ENCODE measurements around the gene MRPL53.
"Not testable (repeated sequence)": the region's sequence is repeated elsewhere in the genome, so short reads cannot be mapped to it uniquely, and the experiment has no call there.

Gene MRPL53

DNA sequence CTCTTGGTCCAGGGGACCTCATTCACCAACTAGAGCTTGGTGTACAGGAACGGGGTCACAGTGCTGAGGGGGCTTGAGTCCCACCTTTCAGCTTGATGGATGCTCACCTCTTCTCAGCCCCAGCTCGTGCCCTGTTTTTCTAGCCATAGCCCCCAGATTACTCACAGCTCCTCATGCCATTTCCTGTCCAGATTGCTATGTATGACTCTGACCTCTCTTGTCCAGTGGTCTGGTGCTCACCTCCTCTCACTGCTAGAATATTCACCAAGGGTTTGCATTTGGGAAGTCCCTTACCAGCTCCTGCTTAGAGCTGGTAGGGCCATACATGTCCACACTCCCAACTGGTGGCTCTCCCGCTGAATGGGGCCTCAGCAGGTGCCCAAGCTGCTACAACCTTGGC is 21.1 kb upstream of the MRPL53 start:
- no peak for DNase-seq (ENCODE audit: low read depth, low spot score)
- TF ChIP-seq SUZ12 (IDR thresholded peaks at IDR 0.05; ENCODE audit: extremely low read depth, insufficient read depth, insufficient read length) (no peak), YY1 (IDR thresholded peaks at IDR 0.05; ENCODE audit: insufficient read depth, insufficient read length) (no peak), ZNF274 (IDR thresholded peaks at IDR 0.05; ENCODE audit: low read depth, low read length) (no peak)
- Histone ChIP-seq H3K9ac (ENCODE audit: insufficient read length, low read depth) (no peak overlapping the region), H3K27me3 (ENCODE audit: insufficient read depth, insufficient read length) (peaks cover 34% of the 10 kb centered on the region), H3K4me3 (ENCODE audit: insufficient read length, low read depth) (no peak overlapping the region), H3K36me3 (ENCODE audit: insufficient read depth, insufficient read length, low read length) (peaks cover 49% of the 10 kb centered on the region), H3K4me1 (ENCODE audit: insufficient read depth, insufficient read length) (peaks cover 5% of the 10 kb centered on the region), H3K9me3 (ENCODE audit: insufficient read depth, low read length) (no peaks in the 10 kb centered on the region)

DNA sequence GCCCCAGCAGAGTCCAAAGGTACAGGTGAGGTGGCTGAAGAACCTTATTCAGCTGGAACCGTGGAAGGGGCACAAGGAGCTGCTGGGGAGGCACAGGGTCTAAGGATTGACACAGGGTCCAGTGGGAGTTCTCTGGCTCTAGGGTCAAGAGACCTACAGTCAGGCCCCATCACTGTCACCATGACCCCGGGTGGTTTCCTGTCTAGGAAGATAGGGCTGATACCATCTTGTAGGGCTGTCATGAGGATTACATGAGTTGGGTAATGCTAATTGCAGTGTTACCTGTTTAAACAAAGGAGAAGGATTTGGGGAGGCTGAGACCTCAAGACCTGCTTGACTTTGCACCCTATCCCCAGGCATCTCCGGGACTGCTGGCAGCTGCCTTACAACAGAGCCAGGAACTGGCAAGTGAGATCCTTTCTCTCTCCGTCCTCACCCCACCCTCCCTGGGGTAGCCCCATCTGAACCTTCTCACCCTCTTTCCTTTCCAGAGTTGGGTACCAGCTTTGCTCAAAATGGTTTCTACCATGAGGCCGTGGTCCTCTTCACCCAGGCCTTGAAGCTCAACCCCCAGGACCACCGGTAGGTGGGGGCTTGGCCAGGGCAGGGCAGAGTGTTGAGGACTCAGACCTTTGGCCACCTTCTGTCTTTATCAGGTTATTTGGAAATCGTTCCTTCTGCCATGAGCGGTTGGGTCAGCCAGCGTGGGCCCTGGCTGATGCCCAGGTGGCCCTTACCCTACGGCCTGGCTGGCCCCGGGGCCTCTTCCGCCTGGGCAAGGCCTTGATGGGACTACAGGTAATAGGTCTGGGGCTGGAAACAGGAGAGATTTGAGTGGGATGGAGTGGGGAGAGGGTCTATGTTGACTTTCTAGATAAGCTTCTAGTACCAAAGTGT is 19.4 kb upstream of the MRPL53 start:
- no peaks in the 10 kb centered on the region for H3K4me1 ChIP-seq (ENCODE audit: insufficient read depth, insufficient read length)
- peaks cover 49% of the 10 kb centered on the region for H3K36me3 ChIP-seq (ENCODE audit: insufficient read depth, insufficient read length, low read length)

GRCh38 chr2:74489906-74490305 is 17.4 kb upstream of the MRPL53 start:
- no peak for DNase-seq (ENCODE audit: low read depth, low spot score)
- no peaks in the 10 kb centered on the region for H3K9me3 ChIP-seq (ENCODE audit: insufficient read depth, low read length)
- no peaks in the 10 kb centered on the region for H3K27me3 ChIP-seq (ENCODE audit: insufficient read depth, insufficient read length)
- TF ChIP-seq SUZ12 (IDR thresholded peaks at IDR 0.05; ENCODE audit: extremely low read depth, insufficient read depth, insufficient read length), result no peak
- TF ChIP-seq YY1 (IDR thresholded peaks at IDR 0.05; ENCODE audit: insufficient read depth, insufficient read length), result no peak
- no peak for TF ChIP-seq ZNF274 (IDR thresholded peaks at IDR 0.05; ENCODE audit: low read depth, low read length)
- no peaks in the 10 kb centered on the region for H3K4me1 ChIP-seq (ENCODE audit: insufficient read depth, insufficient read length)
- no peak overlapping the region for H3K9ac ChIP-seq (ENCODE audit: insufficient read length, low read depth)
- peaks cover 52% of the 10 kb centered on the region for H3K36me3 ChIP-seq (ENCODE audit: insufficient read depth, insufficient read length, low read length)
- no peak overlapping the region for H3K4me3 ChIP-seq (ENCODE audit: insufficient read length, low read depth)

More for the DNA sequence above, 19.4 kb upstream of the MRPL53 start:
- TF ChIP-seq YY1 (IDR thresholded peaks at IDR 0.05; ENCODE audit: insufficient read depth, insufficient read length) (no peak), SUZ12 (IDR thresholded peaks at IDR 0.05; ENCODE audit: extremely low read depth, insufficient read depth, insufficient read length) (no peak), ZNF274 (IDR thresholded peaks at IDR 0.05; ENCODE audit: low read depth, low read length) (no peak)
- no peak for DNase-seq (ENCODE audit: low read depth, low spot score)
- Histone ChIP-seq H3K9ac (ENCODE audit: insufficient read length, low read depth) (no peak overlapping the region), H3K27me3 (ENCODE audit: insufficient read depth, insufficient read length) (peaks cover 17% of the 10 kb centered on the region), H3K4me3 (ENCODE audit: insufficient read length, low read depth) (no peak overlapping the region), H3K9me3 (ENCODE audit: insufficient read depth, low read length) (no peaks in the 10 kb centered on the region)

DNA sequence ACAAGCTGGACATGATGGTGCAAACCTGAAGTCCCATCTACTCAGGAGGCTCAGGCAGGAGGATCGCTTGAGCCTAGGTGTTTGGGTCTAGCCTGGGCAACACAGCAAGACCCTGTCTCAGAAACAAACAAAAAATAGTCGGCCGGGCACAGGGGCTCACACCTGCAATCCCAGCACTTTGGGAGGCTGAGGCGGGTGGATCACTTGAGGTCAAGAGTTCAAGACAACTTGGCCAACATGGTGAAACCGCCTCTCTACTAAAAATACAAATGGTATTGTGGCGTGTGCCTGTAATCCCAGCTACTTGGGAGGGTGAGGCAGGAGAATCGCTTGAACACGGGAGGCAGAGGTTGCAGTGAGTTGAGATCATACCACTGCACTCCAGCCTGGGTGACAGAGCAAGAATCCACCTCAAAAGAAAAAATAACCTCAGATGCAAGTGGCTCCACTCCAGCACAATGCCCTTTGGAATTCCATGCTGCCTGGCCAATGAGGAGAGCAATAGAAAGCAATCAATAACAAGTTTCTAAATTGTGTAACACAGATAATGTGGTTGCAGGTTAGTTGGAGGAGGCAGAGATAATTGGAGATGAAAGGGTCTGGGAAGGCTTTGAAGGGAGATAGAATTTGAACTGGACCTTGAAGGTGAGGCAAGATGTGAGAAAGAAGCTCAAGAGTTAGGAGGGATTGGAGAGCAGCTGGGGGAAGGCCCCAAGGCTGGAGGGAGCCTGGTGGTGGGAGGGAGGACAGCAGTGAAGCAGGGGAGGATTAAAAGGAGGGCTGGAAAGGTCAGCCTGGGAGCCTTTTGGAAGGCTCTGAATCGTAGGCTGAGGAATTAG is 16.4 kb upstream of the MRPL53 start:
- Histone ChIP-seq H3K4me3 (ENCODE audit: insufficient read length, low read depth) (no peak overlapping the region), H3K4me1 (ENCODE audit: insufficient read depth, insufficient read length) (no peaks in the 10 kb centered on the region)

DNA sequence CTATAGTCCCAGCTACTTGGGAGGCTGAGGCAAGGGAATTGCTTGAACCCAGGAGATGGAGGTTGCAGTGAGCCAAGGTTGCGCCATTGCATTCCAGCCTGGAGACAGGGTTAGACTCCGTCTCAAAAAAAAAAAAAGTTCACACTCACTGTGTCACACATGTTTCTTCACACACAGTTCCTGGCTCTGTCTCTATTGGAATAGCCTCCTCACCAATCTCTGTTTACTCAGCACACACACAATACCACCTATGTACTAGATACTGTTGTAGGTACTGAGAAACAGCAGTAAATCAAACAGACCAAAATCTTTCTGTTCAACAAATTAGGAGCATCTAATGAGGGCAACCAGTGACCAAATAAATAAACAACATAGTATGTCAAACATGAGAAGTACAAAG is 13.7 kb upstream of the MRPL53 start:
- Histone ChIP-seq H3K27me3 (ENCODE audit: insufficient read depth, insufficient read length) (no peaks in the 10 kb centered on the region), H3K36me3 (ENCODE audit: insufficient read depth, insufficient read length, low read length) (peaks cover 24% of the 10 kb centered on the region), H3K4me1 (ENCODE audit: insufficient read depth, insufficient read length) (peaks cover 3% of the 10 kb centered on the region), H3K4me3 (ENCODE audit: insufficient read length, low read depth) (no peak overlapping the region), H3K9me3 (ENCODE audit: insufficient read depth, low read length) (no peaks in the 10 kb centered on the region), H3K9ac (ENCODE audit: insufficient read length, low read depth) (no peak overlapping the region)
- no peak for DNase-seq (ENCODE audit: low read depth, low spot score)
- TF ChIP-seq ZNF274 (IDR thresholded peaks at IDR 0.05; ENCODE audit: low read depth, low read length), result no peak
- TF ChIP-seq SUZ12 (IDR thresholded peaks at IDR 0.05; ENCODE audit: extremely low read depth, insufficient read depth, insufficient read length), result no peak
- no peak for TF ChIP-seq YY1 (IDR thresholded peaks at IDR 0.05; ENCODE audit: insufficient read depth, insufficient read length)

More for the DNA sequence above, 16.4 kb upstream of the MRPL53 start:
- TF ChIP-seq ZNF274 (IDR thresholded peaks at IDR 0.05; ENCODE audit: low read depth, low read length) (no peak), SUZ12 (IDR thresholded peaks at IDR 0.05; ENCODE audit: extremely low read depth, insufficient read depth, insufficient read length) (no peak), YY1 (IDR thresholded peaks at IDR 0.05; ENCODE audit: insufficient read depth, insufficient read length) (no peak)
- DNase-seq (ENCODE audit: low read depth, low spot score), result no peak
- Histone ChIP-seq H3K36me3 (ENCODE audit: insufficient read depth, insufficient read length, low read length) (peaks cover 45% of the 10 kb centered on the region), H3K9ac (ENCODE audit: insufficient read length, low read depth) (no peak overlapping the region), H3K9me3 (ENCODE audit: insufficient read depth, low read length) (no peaks in the 10 kb centered on the region), H3K27me3 (ENCODE audit: insufficient read depth, insufficient read length) (no peaks in the 10 kb centered on the region)

- peaks cover 31% of the 10 kb centered on the region for H3K36me3 ChIP-seq (ENCODE audit: insufficient read depth, insufficient read length, low read length)
- peak overlapping the region; percentile 85 for H3K9ac ChIP-seq (ENCODE audit: insufficient read length, low read depth)
- H3K9me3 ChIP-seq (ENCODE audit: insufficient read depth, low read length); H3K27me3 ChIP-seq (ENCODE audit: insufficient read depth, insufficient read length); H3K4me1 ChIP-seq (ENCODE audit: insufficient read depth, insufficient read length); DNase-seq (ENCODE audit: low read depth, low spot score): not testable (repeated sequence)
- H3K4me3 ChIP-seq (ENCODE audit: insufficient read length, low read depth), result peak overlapping the region; percentile 75
These were observed 11.2 kb upstream of the MRPL53 start for GRCh38 chr2:74483675-74484164.

Measured in NT2/D1 (cell line).